NCI-H146 (cell line): ENCODE results near the gene PHYKPL.

Experiments used
- DNase-seq: peaks from one replicate; lab custom pipeline; 2025; lab: John Stamatoyannopoulos, UW

The PHYKPL gene

GRCh38 chr5:178189433-178189832 is 43.2 kb downstream of the PHYKPL start:
- DNase-seq: no peak

- DNase-seq: peak; percentile 24
Observed at GRCh38 chr5:178187014-178187413, 45.6 kb downstream of the PHYKPL start, which contains the start of gene GMCL2. TSS of gene GMCL2 (minus strand) at chr5:178187371. CDS start at chr5:178187299, 72 bp downstream.

- no peak for DNase-seq
Observed at GRCh38 chr5:178186427-178186826, 46.2 kb downstream of the PHYKPL start.

GRCh38 chr5:178182158-178182876 is 50.3 kb downstream of the PHYKPL start:
- DNase-seq: no peak

DNA sequence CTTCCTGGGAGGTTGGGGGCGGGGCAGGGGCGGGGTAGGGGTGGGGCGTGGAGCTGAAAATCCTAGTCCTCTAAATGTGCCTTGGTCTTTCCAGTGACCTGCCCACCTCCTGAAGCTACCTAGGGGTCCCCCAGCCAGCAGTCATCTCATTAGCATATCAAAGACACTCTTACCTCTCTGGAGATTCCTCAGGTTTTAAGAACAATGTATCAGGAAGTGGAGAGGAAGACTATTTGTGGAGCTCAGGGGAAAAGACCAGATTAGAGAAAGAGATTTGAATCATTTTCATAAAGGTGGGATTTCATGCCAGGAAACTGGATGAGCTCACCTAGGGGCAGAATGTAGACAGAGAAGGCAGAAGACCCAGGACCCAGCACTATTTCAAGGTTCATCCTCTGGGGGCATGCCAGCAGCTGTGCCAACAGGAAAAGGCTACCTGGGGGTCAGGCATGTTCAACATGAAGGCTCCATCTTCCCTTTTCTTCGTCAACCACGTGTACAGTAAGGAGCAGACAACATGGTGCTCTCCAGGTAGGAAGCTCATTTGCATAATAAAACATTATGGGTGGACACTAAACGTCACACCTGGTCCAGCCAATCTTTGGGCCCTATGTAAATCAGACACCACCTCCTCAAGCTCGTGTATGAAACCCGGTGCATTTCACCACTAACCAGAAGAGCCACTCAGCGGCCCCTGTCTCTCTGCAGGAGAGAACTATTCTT is 52.3 kb downstream of the PHYKPL start:
- peak; percentile 43 for DNase-seq

DNA sequence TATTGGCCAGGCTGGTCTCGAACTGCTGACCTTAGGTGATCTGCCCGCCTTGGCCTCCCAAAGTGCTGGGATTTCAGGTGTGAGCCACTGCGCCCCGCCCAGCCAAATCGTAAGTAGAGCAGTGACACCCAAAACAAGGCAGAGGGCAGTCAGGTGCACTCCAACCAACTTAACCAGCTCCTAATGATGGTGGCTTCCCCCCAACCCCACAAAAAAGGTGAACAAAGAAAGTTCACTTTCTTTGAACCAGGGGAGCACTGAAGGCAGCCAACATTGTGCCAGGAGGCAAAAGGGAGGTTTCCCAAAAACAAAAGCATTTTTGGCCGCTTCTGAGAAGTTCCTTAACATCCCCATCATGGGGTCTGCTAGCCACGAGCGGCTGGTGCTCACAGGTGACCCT is 55.0 kb downstream of the PHYKPL start:
- DNase-seq: no peak

- no peak for DNase-seq
Observed at GRCh38 chr5:178176791-178177190, 55.8 kb downstream of the PHYKPL start.

- DNase-seq: no peak
Observed at GRCh38 chr5:178174456-178174855, 58.1 kb downstream of the PHYKPL start.

DNA sequence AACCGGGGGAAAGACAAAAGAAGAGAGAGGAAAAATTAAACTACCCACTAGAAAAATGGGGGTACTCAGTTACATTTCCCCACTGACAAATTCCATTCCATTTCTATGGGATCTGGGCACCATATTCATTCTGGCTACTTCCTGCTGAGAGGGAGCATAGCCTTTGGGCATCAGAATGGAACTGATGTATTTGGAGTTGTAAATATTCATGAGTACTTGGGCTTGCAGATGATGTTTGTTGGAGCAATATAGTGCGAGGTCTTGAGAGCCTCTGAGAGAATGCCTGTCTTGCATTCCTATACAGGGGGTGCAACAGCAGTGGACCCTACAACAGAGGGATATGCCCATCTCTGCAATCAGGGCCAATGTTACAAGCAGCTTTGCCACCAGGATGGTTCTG is 62.1 kb downstream of the PHYKPL start:
- no peak for DNase-seq

DNA sequence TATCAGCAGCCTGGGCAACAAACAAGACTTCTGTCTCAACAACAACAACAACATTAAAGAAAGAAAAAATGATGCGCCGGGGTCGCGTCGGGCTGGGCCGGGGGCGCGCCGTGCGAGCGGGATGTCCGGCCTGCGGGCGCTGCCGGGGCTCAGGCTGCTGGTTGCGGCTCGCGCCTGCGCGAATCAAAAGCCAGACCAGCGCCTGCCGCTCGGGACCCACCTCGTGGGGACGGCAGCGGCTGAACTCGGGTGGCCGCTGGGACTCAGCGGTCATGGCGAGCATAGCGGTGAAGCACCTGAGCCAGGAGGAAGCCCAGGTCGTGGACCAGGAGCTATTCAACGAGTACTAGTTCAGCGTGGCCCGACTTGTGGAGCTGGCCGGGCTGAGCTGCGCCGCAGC is 67.0 kb downstream of the PHYKPL start:
- no peak for DNase-seq

DNA sequence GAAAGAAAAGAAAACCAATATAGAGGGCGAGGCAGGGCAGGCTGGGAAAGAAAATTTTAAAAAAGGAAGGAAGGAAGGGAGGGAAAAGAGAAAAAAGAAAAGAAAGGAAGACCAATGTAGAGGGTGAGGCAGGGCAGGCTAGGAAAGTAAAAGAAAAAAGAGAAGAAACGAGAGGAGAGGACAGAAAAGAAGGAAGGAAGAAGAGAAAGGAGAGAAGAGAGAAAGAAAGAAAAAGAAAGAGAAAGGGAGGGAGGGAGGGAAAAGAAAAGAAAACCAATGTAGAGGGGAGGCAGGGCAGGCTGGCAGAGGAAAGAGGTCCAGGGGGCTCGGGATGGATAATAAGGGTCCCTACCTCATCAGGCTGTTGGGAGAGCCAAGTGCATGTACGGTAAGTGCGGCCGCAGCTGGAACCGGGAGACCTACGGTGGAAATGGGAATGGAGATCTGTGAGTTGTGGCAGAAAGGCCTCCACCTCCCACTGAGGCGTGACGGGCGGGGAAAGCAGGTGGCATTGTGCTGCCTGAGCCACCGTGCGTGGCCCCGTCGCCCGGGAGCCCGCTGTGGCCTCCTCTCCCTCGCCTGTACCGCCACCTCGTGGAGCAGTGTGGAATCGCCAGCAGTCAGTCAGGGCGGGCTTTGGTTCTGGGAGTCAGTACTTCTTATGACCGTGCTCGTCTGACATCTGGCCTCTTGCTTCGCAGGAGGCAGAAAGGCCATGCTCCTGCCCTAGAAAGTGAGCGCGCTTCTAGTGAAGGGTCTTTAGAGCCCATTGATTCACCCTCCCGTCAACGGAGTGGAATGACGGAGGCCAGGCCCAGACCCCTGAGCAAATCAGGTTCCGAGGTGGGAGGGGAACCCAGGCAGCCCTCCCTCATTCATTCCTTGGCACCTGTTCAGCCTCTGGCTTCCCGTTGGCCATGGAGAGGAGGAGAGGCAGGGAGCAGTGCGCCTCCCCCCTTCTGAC is 68.5 kb downstream of the PHYKPL start:
- peak; percentile 86 for DNase-seq

- no peak for DNase-seq
Observed at GRCh38 chr5:178162481-178162880, 70.1 kb downstream of the PHYKPL start.

- no peak for DNase-seq
Observed at GRCh38 chr5:178160176-178160575, 72.4 kb downstream of the PHYKPL start.
